ENCODE results near the gene NXN. TPM values are rescaled to one million over a fixed set of nuclear protein-coding genes. Genes with fewer than 3 reads are reported as not detected.

NXN gene
- 16.4 and 61.2 TPM in 2 replicates for total RNA-seq

DNA sequence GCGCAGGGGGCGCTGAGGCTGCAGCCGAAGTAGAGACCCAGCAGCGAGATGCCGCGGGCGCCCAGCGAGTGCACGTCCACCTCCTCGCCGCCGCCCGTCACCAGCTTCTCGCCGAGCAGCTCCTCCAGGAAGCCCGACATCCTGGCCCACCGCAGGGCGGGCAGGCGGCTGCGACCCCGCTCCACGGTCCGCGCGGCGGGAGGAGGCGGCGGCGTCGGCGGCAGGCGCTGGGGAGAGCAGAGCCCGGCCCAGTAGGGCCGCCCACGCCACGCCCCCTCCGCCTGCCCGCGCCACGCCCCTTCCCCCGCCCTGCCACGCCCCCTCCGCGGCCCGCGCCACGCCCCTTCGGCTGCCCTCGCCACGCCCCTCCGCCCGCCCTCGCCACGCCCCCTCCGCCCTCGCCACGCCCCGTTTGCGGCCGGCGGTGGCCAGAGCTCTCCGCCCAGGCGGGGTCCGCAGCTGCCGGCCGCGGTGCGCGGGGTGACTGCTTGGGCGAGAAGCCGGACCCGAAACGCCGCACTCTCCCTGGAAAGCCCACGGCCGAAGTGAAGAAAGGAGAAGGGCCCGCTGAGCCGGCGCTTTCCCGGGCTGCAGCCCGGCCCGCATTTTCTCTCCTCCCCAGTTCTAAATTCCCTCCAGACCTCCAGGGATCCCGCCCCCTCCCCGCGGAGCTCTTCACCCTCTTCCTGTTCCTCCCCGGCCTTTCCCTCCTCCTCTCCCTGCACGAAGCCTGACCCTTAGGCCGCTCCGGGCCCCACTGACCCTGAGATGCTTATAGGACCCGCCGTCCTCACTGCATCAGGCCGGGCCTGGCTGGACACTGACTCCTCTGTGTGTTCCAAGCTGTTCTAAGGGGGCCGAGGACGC, at the start of gene NXN:
TSS of gene NXN (minus strand) at position 238 of the 867 bp plus-strand sequence.

DNA sequence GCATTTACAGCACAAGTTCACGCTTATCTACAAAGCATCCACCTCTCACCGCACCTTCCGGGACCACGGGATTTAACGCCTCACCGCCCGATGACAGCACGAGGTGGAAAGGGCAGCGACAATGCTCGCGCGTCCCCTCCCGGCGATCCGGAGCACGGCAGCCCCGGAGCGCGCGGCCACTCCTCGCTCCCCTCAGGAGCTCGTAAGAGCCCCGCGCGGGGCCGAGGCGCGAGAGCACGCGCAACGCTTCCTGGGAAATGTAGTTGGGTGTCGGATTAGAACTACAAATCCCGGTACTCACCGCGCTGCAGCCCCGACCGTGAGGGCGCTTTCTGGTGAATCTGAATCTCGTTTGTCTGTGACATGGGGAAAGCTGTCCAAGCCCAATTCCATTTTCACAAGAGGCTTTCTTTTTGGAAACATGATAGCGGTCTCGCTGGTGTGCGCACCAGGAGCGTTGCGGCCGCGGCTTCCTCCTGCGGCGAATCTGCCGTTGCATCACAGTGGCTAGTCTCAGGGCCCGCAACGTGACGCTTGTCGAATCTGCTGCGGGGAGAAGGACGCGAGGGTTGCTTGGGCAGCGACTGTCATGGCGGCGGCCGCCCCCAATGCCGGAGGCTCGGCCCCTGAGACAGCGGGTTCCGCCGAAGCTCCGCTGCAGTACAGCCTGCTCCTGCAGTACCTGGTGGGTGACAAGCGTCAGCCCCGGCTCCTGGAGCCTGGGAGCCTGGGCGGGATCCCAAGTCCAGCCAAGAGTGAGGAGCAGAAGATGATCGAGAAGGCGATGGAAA, 17.2 kb upstream of the NXN start, which contains the start of gene TIMM22:
TSS of gene TIMM22 (plus strand) at position 576 of the 791 bp plus-strand sequence. CDS start at position 590, 14 bp downstream.

DNA sequence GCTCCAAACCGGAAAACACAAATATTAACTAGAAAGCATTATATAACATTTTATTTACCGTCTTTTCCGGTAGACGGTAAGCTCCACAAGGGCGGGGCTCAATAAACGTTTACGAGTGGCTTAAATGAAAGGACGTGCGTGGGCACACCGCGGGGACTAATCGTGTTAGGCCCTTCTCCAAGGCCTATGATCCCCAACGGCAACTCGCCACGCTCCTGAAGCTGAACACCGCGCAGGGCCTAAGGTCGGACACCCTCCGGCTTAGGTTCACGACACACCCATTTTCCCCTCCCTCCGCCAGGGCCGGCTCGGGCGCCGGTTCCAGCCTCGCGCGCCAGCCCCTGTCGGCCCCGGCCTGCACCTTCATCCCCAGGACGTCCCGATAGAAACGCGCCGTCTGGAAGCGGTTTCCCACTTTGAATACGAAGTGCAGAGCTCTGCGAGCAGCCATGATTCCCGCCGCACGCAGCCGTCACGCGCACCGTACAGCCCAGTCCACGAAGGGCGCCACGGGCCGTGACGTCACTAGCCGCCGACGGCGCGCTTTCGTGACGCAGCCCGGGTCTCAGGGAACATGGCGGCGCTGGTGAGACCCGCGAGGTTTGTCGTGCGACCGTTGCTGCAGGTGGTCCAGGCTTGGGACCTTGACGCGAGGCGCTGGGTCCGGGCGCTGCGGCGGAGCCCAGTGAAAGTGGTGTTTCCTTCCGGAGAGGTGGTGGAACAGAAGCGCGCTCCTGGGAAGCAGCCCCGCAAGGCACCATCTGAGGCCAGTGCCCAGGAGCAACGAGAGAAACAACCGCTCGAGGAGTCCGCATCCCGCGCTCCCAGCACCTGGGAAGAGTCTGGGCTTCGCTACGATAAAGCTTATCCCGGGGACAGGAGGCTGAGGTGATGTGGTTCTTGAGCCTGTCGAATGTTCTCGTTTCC, 197.5 kb downstream of the NXN start, which contains the start of the genes GLOD4 and MRM3:
TSS of gene GLOD4 (minus strand) at position 476 of the 927 bp plus-strand sequence. CDS start at position 451, 25 bp downstream.
TSS of gene MRM3 (plus strand) at position 549 of the 927 bp plus-strand sequence. CDS start at position 575, 26 bp downstream.

DNA sequence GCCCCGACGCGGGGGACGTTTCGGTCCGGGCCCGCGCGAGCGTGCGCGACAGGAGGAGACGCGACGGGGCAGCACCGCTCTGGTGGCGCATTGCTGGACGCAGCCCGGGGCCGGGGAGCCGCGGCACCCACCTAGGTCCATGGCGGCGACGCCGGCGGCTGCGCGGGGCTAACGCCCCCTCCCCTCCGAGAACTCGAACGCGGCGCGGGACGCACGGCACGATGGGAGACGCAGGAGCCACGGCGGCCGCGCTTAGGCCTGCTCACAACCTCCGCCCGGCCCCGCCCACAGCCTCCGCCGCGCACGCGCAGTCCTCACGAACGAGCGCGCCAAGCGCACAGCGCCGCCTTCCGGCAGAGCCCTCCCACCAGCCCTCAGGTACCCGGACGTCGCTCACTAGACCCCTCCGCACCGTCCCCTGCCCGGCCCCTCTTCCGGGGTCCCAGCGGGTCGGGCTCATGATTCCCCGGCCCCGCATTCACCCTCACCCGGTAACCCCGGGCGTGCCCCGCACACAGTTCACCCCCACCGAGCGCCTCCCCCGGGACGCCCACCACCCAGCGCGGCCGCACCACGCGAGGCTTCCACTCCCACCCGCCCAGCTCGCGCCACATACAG, 227.5 kb downstream of the NXN start, which contains the start of gene GEMIN4:
TSS of gene GEMIN4 (minus strand) at position 263 of the 618 bp plus-strand sequence. CDS start at position 141, 122 bp downstream.

Other genes with a start within 250 kb of the NXN start
- 14.9 and 25.2 TPM in 2 replicates for gene TLCD3A, start 247.2 kb downstream of the NXN start, total RNA-seq
- gene GEMIN4, start 227.5 kb downstream of the NXN start, total RNA-seq = 19.6 and 25.3 TPM in 2 replicates
- gene GLOD4, start 197.5 kb downstream of the NXN start, total RNA-seq = 33.5 and 45.6 TPM in 2 replicates
- 15.8 and 20.3 TPM in 2 replicates for gene MRM3, start 197.4 kb downstream of the NXN start, total RNA-seq
- 11.0 and 20.9 TPM in 2 replicates for gene TIMM22, start 17.4 kb upstream of the NXN start, total RNA-seq
- 21.9 and 45.6 TPM in 2 replicates for gene ABR, start 200.2 kb upstream of the NXN start, total RNA-seq

All from epithelial cell of alveolus of lung (primary cell).